Mucosa of descending colon (tissue), 3 donors: ENCODE measurements around the gene PRKCB. TPM values are rescaled to one million over a fixed set of nuclear protein-coding genes. Genes with fewer than 3 reads are reported as not detected.
"Not testable (repeated sequence)": the region's sequence is repeated elsewhere in the genome, so short reads cannot be mapped to it uniquely, and the experiment has no call there.

Source experiments
- ATAC-seq: fragments of 200-7000 bp; cut with Tn5 transposase; one replicate; pipeline ENCODE4 v1.9.1; 2020; ENCODE audit warnings: mild to moderate bottlenecking, moderate library complexity
- DNase-seq, 3 donors: peaks; one replicate each; pipeline ENCODE4 v3.0.0-alpha.2; 2020
- H3K36me3 ChIP-seq: fragments of 200-600 bp; one replicate; pipeline ENCODE4 v1.8.0; 2021; ENCODE audit warnings: low read depth, mild to moderate bottlenecking
- H3K4me1 ChIP-seq: fragments of 200-600 bp; one replicate; pipeline ENCODE4 v1.8.0; 2021; ENCODE audit warnings: low read depth, mild to moderate bottlenecking
- H3K4me3 ChIP-seq: fragments of 200-600 bp; one replicate; pipeline ENCODE4 v1.8.0; 2021; ENCODE audit warnings: mild to moderate bottlenecking
- H3K9me3 ChIP-seq: fragments of 200-600 bp; one replicate; pipeline ENCODE4 v1.8.0; 2021; ENCODE audit warnings: mild to moderate bottlenecking
- intact Hi-C, 2 donors: fragments of 100-400 bp; cut with DNase I in 1 of 2; cut with micrococcal nuclease in 1 of 2; formaldehyde crosslinking; loops; one replicate each; pipeline versions ENCODE4 v1.11.0 to v1.11.1; 2022; cut with DNase I, micrococcal nuclease
- total RNA-seq, 3 donors: library from RNA; stranded (reverse); fragmentation: NEBNext Ultra II Directional in 2 of 3; extraction: Animal tissue kit (Norgen Biotek cat#: 25700) in 2 of 3; gene quantifications; one replicate each; pipeline versions ENCODE4 v1.2.1 to v1.2.4, GENCODE V29; 2021 to 2023
- TF ChIP-seq, protein P1 (sequence below): fragments of 200-600 bp; IDR thresholded peaks from one replicate; pipeline ENCODE4 v1.8.0; 2022; ENCODE audit warnings: antibody characterized with exemption, mild to moderate bottlenecking
- donor health status: DM: no; HTN: no; CAD: no; lungs with moderate emphysema.
- donor health status: DM: no; HTN: no; CAD: no.
- donor health status: DM: no; HTN: yes; CAD: no.

PRKCB gene
- total RNA-seq, 3 donors from 2014 or later: 7.4 to 29.0 (median 8.2) TPM

DNA sequence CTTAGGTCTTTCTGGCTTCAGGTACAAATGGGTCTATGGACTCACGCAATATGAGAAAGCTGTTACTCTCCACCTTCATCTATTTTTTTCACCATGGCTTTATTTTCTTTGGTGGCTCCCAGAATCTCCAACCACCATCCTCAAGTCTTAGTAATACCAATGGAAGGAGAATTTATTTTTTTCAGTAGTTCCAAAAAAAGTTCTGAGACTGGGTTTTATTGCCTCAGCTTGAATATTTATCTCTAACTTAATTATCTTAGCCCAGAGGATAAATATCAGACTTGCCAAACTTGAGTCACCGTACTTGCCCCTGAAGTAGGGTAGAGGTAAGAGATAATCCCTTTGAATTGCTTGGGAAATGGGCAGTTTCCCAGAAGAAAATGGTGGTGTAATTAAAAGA, 397.2 kb downstream of the PRKCB start:
- DNase-seq (no peak), ATAC-seq (no peak)
- H3K36me3 ChIP-seq: no peaks in the 10 kb centered on the region
- no peak overlapping the region for H3K4me3 ChIP-seq
- no peaks in the 10 kb centered on the region for H3K4me1 ChIP-seq
- TF ChIP-seq, protein P1, sequence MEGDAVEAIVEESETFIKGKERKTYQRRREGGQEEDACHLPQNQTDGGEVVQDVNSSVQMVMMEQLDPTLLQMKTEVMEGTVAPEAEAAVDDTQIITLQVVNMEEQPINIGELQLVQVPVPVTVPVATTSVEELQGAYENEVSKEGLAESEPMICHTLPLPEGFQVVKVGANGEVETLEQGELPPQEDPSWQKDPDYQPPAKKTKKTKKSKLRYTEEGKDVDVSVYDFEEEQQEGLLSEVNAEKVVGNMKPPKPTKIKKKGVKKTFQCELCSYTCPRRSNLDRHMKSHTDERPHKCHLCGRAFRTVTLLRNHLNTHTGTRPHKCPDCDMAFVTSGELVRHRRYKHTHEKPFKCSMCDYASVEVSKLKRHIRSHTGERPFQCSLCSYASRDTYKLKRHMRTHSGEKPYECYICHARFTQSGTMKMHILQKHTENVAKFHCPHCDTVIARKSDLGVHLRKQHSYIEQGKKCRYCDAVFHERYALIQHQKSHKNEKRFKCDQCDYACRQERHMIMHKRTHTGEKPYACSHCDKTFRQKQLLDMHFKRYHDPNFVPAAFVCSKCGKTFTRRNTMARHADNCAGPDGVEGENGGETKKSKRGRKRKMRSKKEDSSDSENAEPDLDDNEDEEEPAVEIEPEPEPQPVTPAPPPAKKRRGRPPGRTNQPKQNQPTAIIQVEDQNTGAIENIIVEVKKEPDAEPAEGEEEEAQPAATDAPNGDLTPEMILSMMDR: no peak
- H3K9me3 ChIP-seq: no peaks in the 10 kb centered on the region
- intact Hi-C loops: no loop called here

DNA sequence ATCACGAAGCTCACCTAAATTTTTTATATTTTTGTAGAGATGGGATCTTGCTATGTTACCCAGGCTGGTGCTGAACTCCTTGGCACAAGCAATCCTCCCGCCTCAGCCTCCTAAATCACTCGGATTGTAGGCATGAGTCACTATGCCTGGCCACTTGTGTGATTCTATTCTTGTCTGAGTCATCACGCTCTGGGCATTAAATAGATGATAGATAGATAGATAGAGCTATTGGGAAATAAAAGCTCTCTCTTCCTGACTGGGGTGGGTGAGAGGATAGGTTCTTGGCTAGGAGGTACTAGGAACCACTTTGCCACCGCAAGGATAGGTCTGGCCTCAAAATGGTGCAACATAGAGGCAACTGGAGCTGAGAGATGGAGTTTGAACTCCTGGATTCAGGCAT, 399.0 kb downstream of the PRKCB start:
- intact Hi-C loops: no loop called here
- TF ChIP-seq, protein P1: no peak
- H3K4me1 ChIP-seq: no peaks in the 10 kb centered on the region
- H3K36me3 ChIP-seq: no peaks in the 10 kb centered on the region
- DNase-seq (no peak), ATAC-seq (no peak)
- H3K9me3 ChIP-seq: no peaks in the 10 kb centered on the region
- H3K4me3 ChIP-seq: no peak overlapping the region

DNA sequence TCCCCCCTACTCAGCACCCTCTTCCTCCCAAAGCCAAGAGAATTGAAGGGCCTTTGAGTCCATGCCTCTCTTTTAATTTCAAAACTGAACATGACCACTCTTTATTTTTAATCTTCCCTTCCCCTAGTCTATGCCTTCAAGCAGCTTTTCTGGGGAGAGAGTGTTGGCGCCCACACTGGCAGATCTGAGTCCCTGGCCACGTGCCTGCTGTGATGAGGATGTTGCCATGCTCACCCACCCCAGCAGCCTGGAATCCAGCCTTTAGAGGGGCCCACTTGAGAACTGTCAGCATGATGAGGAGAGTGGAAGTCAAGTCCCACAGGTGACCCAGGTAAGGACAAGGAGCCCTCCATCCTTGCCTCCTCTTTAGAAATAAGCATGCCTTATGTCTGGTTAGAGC, 400.0 kb downstream of the PRKCB start:
- no peaks in the 10 kb centered on the region for H3K9me3 ChIP-seq
- ATAC-seq (no peak), DNase-seq (no peak)
- H3K36me3 ChIP-seq: no peaks in the 10 kb centered on the region
- intact Hi-C loops: no loop called here
- H3K4me1 ChIP-seq: no peaks in the 10 kb centered on the region
- no peak overlapping the region for H3K4me3 ChIP-seq
- TF ChIP-seq, protein P1: no peak

GRCh38 chr16:24238846-24239245, 403.1 kb downstream of the PRKCB start:
- DNase-seq, H3K36me3 ChIP-seq, H3K4me1 ChIP-seq, H3K9me3 ChIP-seq, ATAC-seq, H3K4me3 ChIP-seq, intact Hi-C loops: not testable (repeated sequence)

GRCh38 chr16:24246911-24247607, 411.3 kb downstream of the PRKCB start:
- no peak overlapping the region for H3K4me3 ChIP-seq
- ATAC-seq (no peak), DNase-seq (no peak)
- TF ChIP-seq, protein P1: no peak
- H3K9me3 ChIP-seq: no peaks in the 10 kb centered on the region
- H3K4me1 ChIP-seq: no peaks in the 10 kb centered on the region
- no peaks in the 10 kb centered on the region for H3K36me3 ChIP-seq
- intact Hi-C loops: no loop called here

DNA sequence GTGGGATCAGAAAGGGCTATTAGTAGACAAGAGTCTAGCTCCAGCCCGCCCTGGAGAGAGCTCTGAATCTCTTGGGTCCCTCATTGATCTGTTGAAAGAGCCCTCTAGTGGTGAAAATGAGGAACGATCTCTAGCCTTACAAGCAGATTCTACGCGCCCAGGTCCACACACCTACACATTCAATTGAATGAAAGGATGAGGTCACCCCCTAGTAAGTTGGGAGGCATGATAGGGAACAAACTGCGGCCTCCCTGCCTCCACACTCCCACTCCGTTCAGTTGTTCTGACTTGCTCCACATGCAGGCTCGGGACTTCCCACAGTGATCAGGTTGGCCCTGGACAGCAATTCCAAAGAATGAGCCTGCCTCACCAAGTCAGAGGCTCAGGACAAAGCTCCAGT, 417.4 kb downstream of the PRKCB start:
- Histone ChIP-seq H3K4me3 (no peak overlapping the region), H3K4me1 (no peaks in the 10 kb centered on the region), H3K9me3 (no peaks in the 10 kb centered on the region), H3K36me3 (no peaks in the 10 kb centered on the region)
- ATAC-seq (peak; percentile 61), DNase-seq (peak in 1 of 3 donors; percentile 50)
- intact Hi-C loops: no loop called here
- TF ChIP-seq, protein P1: peak; percentile 39
